ENCODE data around the gene MOCS2. TPM values are rescaled to one million over a fixed set of nuclear protein-coding genes. Genes with fewer than 3 reads are reported as not detected.

Gene MOCS2
- total and polyA plus RNA-seq, 10 of the 15 experiments (the other 5 are each of a cell fraction or from before 2014, with no cell fraction given), result 11.0 to 27.4 (median 22.5) TPM

- TF ChIP-seq EZH2 (IDR thresholded peaks at IDR 0.05; ENCODE audit: borderline replicate concordance, control insufficient read depth, low read depth, low read length), result no peak
- TF ChIP-seq ESRRA (IDR thresholded peaks at IDR 0.05; ENCODE audit: low read length), result no peak
- TF ChIP-seq ATF7 (IDR thresholded peaks at IDR 0.05; ENCODE audit: low read depth), result no peak
- TF ChIP-seq BCL3 (IDR thresholded peaks at IDR 0.05; ENCODE audit: borderline replicate concordance, insufficient read depth, low read depth, low read length, poor library complexity, severe bottlenecking), result no peak
- no peak for TF ChIP-seq DPF2 (IDR thresholded peaks at IDR 0.05)
- TF ChIP-seq GATAD2B (conservative IDR thresholded peaks at IDR 0.05; ENCODE audit: low read depth), result no peak
- no peak for TF ChIP-seq CBX5 (IDR thresholded peaks at IDR 0.05; ENCODE audit: low read depth)
Measured at GRCh38 chr5:53128481-53128880, 18.9 kb upstream of the MOCS2 start (continued).

- RAD21 ChIA-PET (ENCODE audit: unreplicated experiment), result no interaction called here
- no peak for TF ChIP-seq IRF5 (IDR thresholded peaks at IDR 0.05; ENCODE audit: borderline replicate concordance)
- no peak for TF ChIP-seq EZH2 (IDR thresholded peaks at IDR 0.05; ENCODE audit: borderline replicate concordance, control insufficient read depth, low read depth, low read length)
- no peak for TF ChIP-seq CEBPB (IDR thresholded peaks at IDR 0.05; ENCODE audit: borderline replicate concordance in 1 of 2, low read depth in 2 of 2, low read length in 2 of 2)
- no peak for TF ChIP-seq CHD1 (IDR thresholded peaks at IDR 0.05; ENCODE audit: low read depth, low read length)
- TF ChIP-seq E4F1 (IDR thresholded peaks at IDR 0.05; ENCODE audit: borderline replicate concordance, partially characterized antibody), result no peak
- no peak for TF ChIP-seq BACH1 (IDR thresholded peaks at IDR 0.05; ENCODE audit: borderline replicate concordance)
- TF ChIP-seq RB1 (IDR thresholded peaks at IDR 0.05; ENCODE audit: borderline replicate concordance), result no peak
- no peak for TF ChIP-seq CTCF (IDR thresholded peaks at IDR 0.05 in 2 of 3, conservative IDR thresholded peaks at IDR 0.05 in 1 of 3; ENCODE audit: control insufficient read depth in 2 of 3, extremely low read depth in 1 of 3, insufficient read depth in 1 of 3, low read depth in 3 of 3, low read length in 3 of 3)
- TF ChIP-seq IKZF1 (conservative IDR thresholded peaks at IDR 0.05), result no peak
- no peak for TF ChIP-seq NRF1 (conservative IDR thresholded peaks at IDR 0.05; ENCODE audit: low read depth, low read length)
Measured at GRCh38 chr5:53127107-53127506, 17.6 kb upstream of the MOCS2 start.

More at GRCh38 chr5:53127107-53127506, 17.6 kb upstream of the MOCS2 start:
- Histone ChIP-seq H3K9ac (ENCODE audit: control insufficient read depth, insufficient read depth, low read length) (no peak overlapping the region), H2AFZ (ENCODE audit: control insufficient read depth, low read depth, low read length) (no peak overlapping the region), H4K20me1 (ENCODE audit: control insufficient read depth, insufficient read depth) (no peaks in the 10 kb centered on the region), H3K4me1 (ENCODE audit: control insufficient read depth, insufficient read depth, low read length) (no peaks in the 10 kb centered on the region), H3K79me2 (ENCODE audit: control insufficient read depth, insufficient read depth, low read length) (no peaks in the 10 kb centered on the region), H3K27ac (ENCODE audit: control insufficient read depth, insufficient read depth) (no peak overlapping the region), H3K27me3 (replicated peaks in 1 of 2; ENCODE audit: control insufficient read depth in 2 of 2, insufficient read depth in 2 of 2, low read length in 1 of 2) (no peaks in the 10 kb centered on the region), H3K4me3 (no peak overlapping the region), H3K4me2 (ENCODE audit: control insufficient read depth, insufficient read depth) (no peak overlapping the region), H3K9me3 (replicated peaks; ENCODE audit: control insufficient read depth, insufficient read depth, low read length) (no peaks in the 10 kb centered on the region), H3K36me3 (ENCODE audit: control insufficient read depth in 2 of 2, insufficient read depth in 2 of 2, low read length in 1 of 2) (no peaks in the 10 kb centered on the region)
- CTCF ChIA-PET, result no interaction called here
- SMC1A ChIA-PET (ENCODE audit: uncharacterized antibody, unreplicated experiment), result no interaction called here
- no TSS peak for BruUV-seq (replicated peaks)
- in situ Hi-C loops (cut with MboI) (no loop called here), intact Hi-C loops (cut with micrococcal nuclease; ENCODE audit: unreplicated experiment) (no loop called here)
- ATAC-seq (no peak), FAIRE-seq (no peak), DNase-seq (ENCODE audit: low read depth, low spot score) (no peak)
- POLR2A ChIA-PET, result no interaction called here
- 60% methylated on average over 1 of the region's 1 CpG for WGBS (ENCODE audit: insufficient coverage, insufficient replicate concordance, low lambda C conversion rate, missing lambda C conversion rate)
